A549 (cell line): ENCODE data around the gene AUTS2. TPM values are rescaled to one million over a fixed set of nuclear protein-coding genes. Genes with fewer than 3 reads are reported as not detected.

Source experiments
- ATAC-seq, 2 experiments: fragments of 200-7000 bp in 1 of 2; fragments of >200 bp in 1 of 2; cut with Nextera tagmentation in 1 of 2; cut with Tn5 transposase in 1 of 2; 3 replicates each; pipeline versions ENCODE4 v1.8.0 to v1.9.1; 2018 to 2020; ENCODE audit warnings: mild to moderate bottlenecking in 1 of 2, moderate library complexity in 1 of 2
- CTCF ChIA-PET: fragments of 300-600 bp; sonication (Branson Sonifier 250); formaldehyde crosslinking; extraction: SDS; loops from one replicate; lab custom pipeline; 2021; ENCODE audit warnings: antibody characterized with exemption, inconsistent platforms; lab: Yijun Ruan, JAX
- POLR2A ChIA-PET: fragments of 350-600 bp; formaldehyde crosslinking; extraction: SDS; loops from one replicate; lab custom pipeline; 2021; ENCODE audit warnings: antibody characterized with exemption, inconsistent platforms; lab: Yijun Ruan, JAX
- DNase-seq, 2 experiments: peaks; one replicate each; pipeline versions ENCODE4 v3.0.0 to v3.0.0-alpha.2; 2011 to 2016; ENCODE audit warnings: low read depth in 1 of 2, low spot score in 1 of 2
- FAIRE-seq: peaks from 2 replicates; lab custom pipeline; 2011; peaks lifted over from hg19 to GRCh38; lab: Jason Lieb, UNC
- H3K27ac ChIP-seq, 2 experiments: fragments of >200 bp; sonication (Bioruptor Twin); formaldehyde crosslinking; 3 replicates each; pipeline ENCODE4 v1.5.1; 2016 to 2017
- H3K4me1 ChIP-seq: fragments of >200 bp; sonication (Bioruptor Twin); formaldehyde crosslinking; 3 replicates; pipeline ENCODE4 v1.6.1; 2016
- H3K4me2 ChIP-seq: fragments of >200 bp; sonication (Bioruptor Twin); formaldehyde crosslinking; 3 replicates; pipeline ENCODE4 v1.6.1; 2016
- H3K4me3 ChIP-seq: fragments of >200 bp; sonication (Bioruptor Twin); formaldehyde crosslinking; 3 replicates; pipeline ENCODE4 v1.5.1; 2016
- H3K9me3 ChIP-seq: fragments of >200 bp; sonication (Bioruptor Twin); formaldehyde crosslinking; 3 replicates; pipeline ENCODE4 v1.6.1; 2016
- BCL3 ChIP-seq: fragments of >200 bp; sonication (Bioruptor Twin); formaldehyde crosslinking; IDR thresholded peaks from 3 replicates; pipeline ENCODE4 v1.6.1; 2016
- BHLHE40 ChIP-seq: IDR thresholded peaks from 2 replicates; pipeline ENCODE4 v1.6.1; 2012; ENCODE audit warnings: low read depth, low read length, inconsistent platforms
- CHD2 ChIP-seq: fragments of 150-350 bp; IDR thresholded peaks from 2 replicates; pipeline ENCODE4 v1.6.1; 2014; ENCODE audit warnings: low read length; ENCODE audit not compliant: partially characterized antibody
- E2F6 ChIP-seq: IDR thresholded peaks from 2 replicates; pipeline ENCODE4 v1.6.1; 2012; ENCODE audit warnings: low read depth, borderline replicate concordance
- EP300 ChIP-seq, 2 experiments: fragments of >200 bp; sonication (Bioruptor Twin); formaldehyde crosslinking; IDR thresholded peaks; 2 replicates in 1 of 2; 3 replicates in 1 of 2; pipeline ENCODE4 v1.6.1; 2016 to 2017
- FOSL2 ChIP-seq, 2 experiments: fragments of 450-650 bp in 1 of 2; fragments of >200 bp in 1 of 2; sonication (Bioruptor Twin) in 1 of 2; formaldehyde crosslinking; IDR thresholded peaks; 2 replicates each; pipeline versions ENCODE4 v1.5.0 to v1.6.1; 2016 to 2020; ENCODE audit warnings: mild to moderate bottlenecking in 1 of 2, moderate library complexity in 1 of 2
- FOXS1 ChIP-seq: fragments of 250-450 bp; sonication (Bioruptor Pico); IDR thresholded peaks from 2 replicates; pipeline ENCODE4 v1.5.0; 2020; ENCODE audit warnings: mild to moderate bottlenecking, moderate library complexity
- GATA3 ChIP-seq: IDR thresholded peaks from 2 replicates; pipeline ENCODE4 v1.6.1; 2012; ENCODE audit warnings: borderline replicate concordance
- HDAC2 ChIP-seq: fragments of 200-600 bp; sonication (generic); IDR thresholded peaks from 2 replicates; pipeline ENCODE4 v1.6.1; 2016
- HEYL ChIP-seq: fragments of 250-450 bp; sonication (Bioruptor Pico); IDR thresholded peaks from 2 replicates; pipeline ENCODE4 v1.8.0; 2021; ENCODE audit warnings: mild to moderate bottlenecking, moderate library complexity
- HMGXB4 ChIP-seq: fragments of 250-450 bp; sonication (Bioruptor Pico); IDR thresholded peaks from 2 replicates; pipeline ENCODE4 v1.5.0; 2021; ENCODE audit warnings: mild to moderate bottlenecking, moderate library complexity, borderline replicate concordance
- HOXA7 ChIP-seq: fragments of 250-450 bp; sonication (Bioruptor Pico); IDR thresholded peaks from 2 replicates; pipeline ENCODE4 v1.5.0; 2020; ENCODE audit warnings: mild to moderate bottlenecking, moderate library complexity
- HOXB13 ChIP-seq: fragments of 250-450 bp; sonication (Bioruptor Pico); IDR thresholded peaks from 2 replicates; pipeline ENCODE4 v1.5.0; 2020; ENCODE audit warnings: low read depth, mild to moderate bottlenecking, moderate library complexity
- MAZ ChIP-seq: fragments of 150-350 bp; IDR thresholded peaks from 2 replicates; pipeline ENCODE4 v1.6.1; 2014; ENCODE audit warnings: antibody characterized with exemption, low read depth, low read length, borderline replicate concordance
- PBX3 ChIP-seq: IDR thresholded peaks from 2 replicates; pipeline ENCODE4 v1.6.1; 2012
- PHF8 ChIP-seq: fragments of 200-600 bp; sonication (generic); IDR thresholded peaks from 2 replicates; pipeline ENCODE4 v1.6.1; 2016; ENCODE audit warnings: low read depth, mild to moderate bottlenecking, antibody characterized with exemption, moderate library complexity, borderline replicate concordance
- RCOR1 ChIP-seq: fragments of 150-350 bp; IDR thresholded peaks from 2 replicates; pipeline ENCODE4 v1.6.1; 2014; ENCODE audit warnings: antibody characterized with exemption, low read length, low read depth
- SMC3 ChIP-seq: fragments of >200 bp; sonication (Bioruptor Twin); formaldehyde crosslinking; IDR thresholded peaks from 3 replicates; pipeline ENCODE4 v1.6.1; 2018; ENCODE audit warnings: inconsistent platforms
- SREBF2 ChIP-seq: fragments of 450-650 bp; IDR thresholded peaks from 2 replicates; pipeline ENCODE4 v1.6.1; 2014; ENCODE audit warnings: mild to moderate bottlenecking, moderate library complexity
- TP53 ChIP-seq: fragments of 250-450 bp; sonication (Bioruptor Pico); IDR thresholded peaks from 2 replicates; pipeline ENCODE4 v1.5.0; 2021; ENCODE audit warnings: mild to moderate bottlenecking, moderate library complexity
- USF2 ChIP-seq: fragments of 450-650 bp; IDR thresholded peaks from 2 replicates; pipeline ENCODE4 v1.6.1; 2014; ENCODE audit warnings: antibody characterized with exemption
- ZFP36 ChIP-seq: fragments of 450-650 bp; IDR thresholded peaks from 2 replicates; pipeline ENCODE4 v1.6.1; 2014; ENCODE audit warnings: borderline replicate concordance; ENCODE audit not compliant: partially characterized antibody
- ZNF302 ChIP-seq: fragments of 250-450 bp; sonication (Bioruptor Pico); IDR thresholded peaks from 2 replicates; pipeline ENCODE4 v1.9.0; 2021; ENCODE audit warnings: inconsistent platforms, mild to moderate bottlenecking, moderate library complexity
- ZSCAN20 ChIP-seq: fragments of 250-450 bp; sonication (Bioruptor Pico); IDR thresholded peaks from 2 replicates; pipeline ENCODE4 v1.8.0; 2022; ENCODE audit warnings: mild to moderate bottlenecking, moderate library complexity
- WGBS: methylation state at CpG from one replicate; pipeline ENCODE4 v1.1.6; 2017; ENCODE audit errors: missing lambda C conversion rate; 5-methylcytosine and 5-hydroxymethylcytosine counted together
- polyA plus RNA-seq, 4 experiments: library from polyadenylated mRNA; depleted of rRNA in 3 of 4; stranded (reverse); fragments of >200 nt; fragmentation: RNase III in 1 of 4; extraction: RNeasy Plus Mini Kit Qiagen cat#74134 plus additional on column Dnase treatment in 1 of 4; gene quantifications; 2 replicates in 3 of 4; 3 replicates in 1 of 4; pipeline ENCODE4 v1.2.3, GENCODE V29; 2011 to 2017

The AUTS2 gene
- polyA plus RNA-seq, 2 of the 4 experiments (the other 2 are of a cell fraction): 1.6 to 3.6 TPM

GRCh38 chr7:69619054-69619453 lies 20.8 kb downstream of the AUTS2 start:
- Histone ChIP-seq H3K4me1 (peaks cover 7% of the 10 kb centered on the region; the same call in 2 of the 3 replicates), H3K4me2 (no peak overlapping the region), H3K9me3 (no peaks in the 10 kb centered on the region), H3K27ac (no peak overlapping the region), H3K4me3 (no peak overlapping the region)
- ChIA-PET POLR2A (no interaction called here), CTCF (interaction anchor here (1.4 kb wide), 1 partner anchor 10 kb away, joined by 5 read pairs; no protein-coding TSS in a partner anchor)
- no peak for DNase-seq
- 93% methylated on average over 1 of the region's 1 CpG for WGBS
- no peak for ATAC-seq
- no peak for FAIRE-seq
- no peak for TF ChIP-seq USF2
- no peak for TF ChIP-seq ZFP36
- TF ChIP-seq HOXA7 (CRISPR knock-in tag): no peak
- TF ChIP-seq ZNF302 (CRISPR knock-in tag): no peak
- no peak for TF ChIP-seq BHLHE40
- no peak for TF ChIP-seq EP300 (IDR thresholded peaks at IDR 0.05)
- no peak for TF ChIP-seq CHD2
- TF ChIP-seq HDAC2: no peak
- no peak for TF ChIP-seq E2F6
- TF ChIP-seq SREBF2: no peak
- TF ChIP-seq RCOR1: no peak
- TF ChIP-seq PHF8: no peak
- no peak for TF ChIP-seq TP53
- no peak for TF ChIP-seq HOXB13

GRCh38 chr7:69619635-69620034 lies 21.4 kb downstream of the AUTS2 start:
- DNase-seq (no peak), FAIRE-seq (no peak), ATAC-seq (no peak)
- Histone ChIP-seq H3K27ac (no peak overlapping the region), H3K4me1 (peaks cover 7% of the 10 kb centered on the region; the same call in 2 of the 3 replicates), H3K9me3 (no peaks in the 10 kb centered on the region), H3K4me2 (no peak overlapping the region), H3K4me3 (no peak overlapping the region)
- ChIA-PET CTCF (interaction anchor here (1.3 to 1.4 kb wide), 2 partner anchors 10 to 12 kb away, joined by 3 to 5 read pairs; no protein-coding TSS in a partner anchor), POLR2A (no interaction called here)
- WGBS: 79% methylated on average over 2 of the region's 2 CpGs
- TF ChIP-seq HEYL (no peak), FOSL2 (IDR thresholded peaks at IDR 0.05) (no peak), FOSL2 (CRISPR knock-in tag; IDR thresholded peaks at IDR 0.05) (no peak), ZNF302 (CRISPR knock-in tag) (no peak), MAZ (no peak), FOXS1 (CRISPR knock-in tag) (no peak), SMC3 (no peak), BCL3 (no peak), PBX3 (no peak), HMGXB4 (CRISPR knock-in tag) (no peak), GATA3 (no peak), ZSCAN20 (CRISPR knock-in tag) (no peak)
